HG03095 (cell line): Measurements from ENCODE around the gene ALK.

Experiments
- ATAC-seq: cut with Tn5 transposase; IDR thresholded peaks from one replicate; pipeline ENCODE4 v1.9.1; 2021; ENCODE audit warnings: moderate library complexity; ENCODE audit not compliant: unreplicated experiment

ALK gene

GRCh38 chr2:29377788-29378187 is 543.6 kb downstream of the ALK start:
- ATAC-seq = no peak

- ATAC-seq = no peak
These were observed 544.8 kb downstream of the ALK start for GRCh38 chr2:29376541-29376940.

GRCh38 chr2:29375843-29376242 is 545.5 kb downstream of the ALK start:
- ATAC-seq = no peak

- ATAC-seq = no peak
These were observed 546.6 kb downstream of the ALK start for GRCh38 chr2:29374823-29375222.

- ATAC-seq = no peak
These were observed 547.5 kb downstream of the ALK start for GRCh38 chr2:29373870-29374269.

DNA sequence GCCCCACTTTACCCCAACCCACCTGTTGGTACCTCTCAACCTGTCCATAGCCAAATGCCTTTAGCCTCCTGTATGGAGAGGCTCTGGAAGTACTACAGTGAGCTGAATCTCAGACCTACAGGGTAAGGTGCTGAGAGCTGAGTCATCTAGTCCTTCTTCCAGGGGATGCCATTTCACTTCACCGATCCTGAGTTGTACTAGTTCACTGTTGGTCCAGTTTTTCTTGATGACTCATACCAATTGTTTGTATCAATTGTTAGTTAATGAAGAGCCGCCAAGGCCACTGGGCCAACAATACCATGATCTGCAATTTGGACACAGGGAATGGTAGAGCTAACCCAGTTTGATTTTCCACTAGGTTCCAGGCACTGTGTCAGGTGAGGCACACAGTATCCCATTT is 549.2 kb downstream of the ALK start:
- no peak for ATAC-seq

- ATAC-seq = no peak
These were observed 550.7 kb downstream of the ALK start for GRCh38 chr2:29370581-29371125.

GRCh38 chr2:29370173-29370572 is 551.2 kb downstream of the ALK start:
- no peak for ATAC-seq

DNA sequence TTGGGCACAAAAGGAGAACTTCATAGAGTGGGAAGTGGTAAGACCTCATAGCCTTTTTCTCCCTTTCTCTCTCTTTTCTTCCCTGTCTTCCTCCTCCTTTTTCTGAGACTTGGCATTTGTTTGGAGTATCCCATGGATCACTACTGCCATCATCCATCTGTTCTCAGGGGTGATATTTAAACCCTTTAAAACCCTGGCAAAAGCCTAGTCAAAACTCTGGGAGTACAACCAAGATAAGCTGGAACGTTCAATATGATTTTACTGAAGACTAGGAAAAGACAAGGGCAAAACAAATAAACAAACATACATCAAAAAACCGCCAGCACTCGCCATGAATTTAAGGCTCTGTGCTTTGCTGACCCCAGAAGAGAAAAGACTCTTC is 552.7 kb downstream of the ALK start:
- ATAC-seq = no peak

GRCh38 chr2:29367986-29368658 is 553.3 kb downstream of the ALK start:
- ATAC-seq = no peak

GRCh38 chr2:29363111-29363510 is 558.3 kb downstream of the ALK start:
- ATAC-seq = no peak

DNA sequence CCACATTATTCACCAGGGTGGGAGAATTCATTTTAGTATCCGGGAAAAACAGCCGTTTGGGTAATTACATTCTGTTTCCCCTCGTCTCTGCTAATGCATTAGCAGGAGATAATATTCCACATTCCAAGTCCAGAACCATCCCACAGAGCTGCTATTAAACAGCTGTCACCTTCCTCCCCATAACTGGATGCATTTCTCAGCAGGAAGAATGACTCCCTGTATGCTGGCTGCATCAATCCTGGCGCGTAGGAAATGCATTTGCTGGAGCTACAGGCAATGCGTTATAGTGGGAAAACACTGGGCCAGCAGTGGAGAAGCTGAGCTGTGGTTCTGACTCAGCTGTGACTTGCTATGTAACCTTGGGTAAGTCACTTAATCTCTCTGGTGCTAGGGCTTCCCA is 560.2 kb downstream of the ALK start:
- ATAC-seq = no peak

GRCh38 chr2:29360016-29360784 is 561.2 kb downstream of the ALK start:
- ATAC-seq = no peak

DNA sequence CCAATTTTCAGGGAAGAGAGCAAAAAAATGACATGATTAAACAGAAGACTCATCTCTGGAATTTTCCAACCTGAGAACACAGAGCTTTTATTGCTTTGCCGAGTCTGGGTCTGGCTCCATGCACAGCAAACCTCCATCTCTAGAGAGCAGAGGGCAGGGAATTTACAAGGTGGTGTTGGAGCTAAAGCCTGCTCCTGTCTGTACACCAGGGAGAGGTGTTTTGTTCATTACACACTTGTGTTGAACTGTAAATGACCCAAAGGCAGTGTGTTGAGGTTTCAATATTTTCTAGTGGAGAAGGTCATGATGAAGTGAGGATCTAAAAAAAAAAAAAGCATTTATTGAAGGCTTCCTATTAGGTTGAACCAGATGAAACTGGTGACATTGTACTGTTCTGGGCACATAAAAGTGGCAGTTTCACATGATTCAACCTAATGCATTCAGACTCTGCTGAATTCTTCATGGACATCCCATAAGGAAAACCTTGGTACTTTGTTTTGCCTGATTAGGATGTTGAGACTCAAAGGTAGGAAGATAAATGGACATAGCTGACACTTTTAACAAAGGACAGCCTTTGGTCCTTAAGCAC is 567.9 kb downstream of the ALK start:
- ATAC-seq = no peak

GRCh38 chr2:29351916-29352591 is 569.3 kb downstream of the ALK start:
- ATAC-seq = no peak

GRCh38 chr2:29351248-29351647 is 570.1 kb downstream of the ALK start:
- no peak for ATAC-seq

- no peak for ATAC-seq
These were observed 571.9 kb downstream of the ALK start for GRCh38 chr2:29349316-29350030.

- ATAC-seq = no peak
These were observed 573.5 kb downstream of the ALK start for GRCh38 chr2:29347774-29348461.

GRCh38 chr2:29345236-29345635 is 576.1 kb downstream of the ALK start:
- ATAC-seq = no peak

GRCh38 chr2:29343830-29344229 is 577.6 kb downstream of the ALK start:
- no peak for ATAC-seq
